Right lobe of liver (tissue), 4 donors: ENCODE measurements around the gene ZDHHC14.

Source experiments
- POLR2A ChIP-seq: fragments of 450-650 bp; IDR thresholded peaks from one replicate; pipeline ENCODE4 v1.6.1; 2017; ENCODE audit warnings: antibody characterized with exemption, mild to moderate bottlenecking
- TF ChIP-seq, protein P1 (sequence below), 4 donors: fragments of 200-600 bp in 3 of 4; fragments of 450-650 bp in 1 of 4; IDR thresholded peaks; one replicate each; pipeline versions ENCODE4 v1.5.1 to v1.8.0; 2016 to 2022; ENCODE audit warnings: antibody characterized with exemption in 4 of 4, mild to moderate bottlenecking in 2 of 4
- donor health status: DM: no; HTN: no; CAD: no.
- donor health status: DM: no; HTN: no; CAD: no.
- donor health status: DM: no; HTN: yes; CAD: no.

- TF ChIP-seq, protein P1, sequence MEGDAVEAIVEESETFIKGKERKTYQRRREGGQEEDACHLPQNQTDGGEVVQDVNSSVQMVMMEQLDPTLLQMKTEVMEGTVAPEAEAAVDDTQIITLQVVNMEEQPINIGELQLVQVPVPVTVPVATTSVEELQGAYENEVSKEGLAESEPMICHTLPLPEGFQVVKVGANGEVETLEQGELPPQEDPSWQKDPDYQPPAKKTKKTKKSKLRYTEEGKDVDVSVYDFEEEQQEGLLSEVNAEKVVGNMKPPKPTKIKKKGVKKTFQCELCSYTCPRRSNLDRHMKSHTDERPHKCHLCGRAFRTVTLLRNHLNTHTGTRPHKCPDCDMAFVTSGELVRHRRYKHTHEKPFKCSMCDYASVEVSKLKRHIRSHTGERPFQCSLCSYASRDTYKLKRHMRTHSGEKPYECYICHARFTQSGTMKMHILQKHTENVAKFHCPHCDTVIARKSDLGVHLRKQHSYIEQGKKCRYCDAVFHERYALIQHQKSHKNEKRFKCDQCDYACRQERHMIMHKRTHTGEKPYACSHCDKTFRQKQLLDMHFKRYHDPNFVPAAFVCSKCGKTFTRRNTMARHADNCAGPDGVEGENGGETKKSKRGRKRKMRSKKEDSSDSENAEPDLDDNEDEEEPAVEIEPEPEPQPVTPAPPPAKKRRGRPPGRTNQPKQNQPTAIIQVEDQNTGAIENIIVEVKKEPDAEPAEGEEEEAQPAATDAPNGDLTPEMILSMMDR (IDR thresholded peaks at IDR 0.05): no peak
- no peak for TF ChIP-seq POLR2A
These were observed 167.9 kb downstream of the ZDHHC14 start for GRCh38 chr6:157548635-157549467.
